Transverse colon (tissue), 4 donors: ENCODE measurements around the gene ABCC11. TPM values are rescaled to one million over a fixed set of nuclear protein-coding genes. Genes with fewer than 3 reads are reported as not detected.

ENCODE experiments used
- DNase-seq: peaks from one replicate; pipeline ENCODE4 v3.0.0-alpha.2; 2019
- H3K27ac ChIP-seq, 4 donors: fragments of 200-600 bp; sonication (generic); 2 replicates each; pipeline ENCODE4 v1.5.1; 2016 to 2018; ENCODE audit warnings: inconsistent platforms in 4 of 4
- H3K27me3 ChIP-seq: fragments of 200-600 bp; sonication (generic); 2 replicates; pipeline ENCODE4 v1.5.1; 2017; ENCODE audit warnings: inconsistent platforms
- H3K36me3 ChIP-seq, 4 donors: fragments of 200-600 bp; sonication (generic); 2 replicates each; pipeline ENCODE4 v1.5.1; 2017 to 2019; ENCODE audit warnings: inconsistent platforms in 4 of 4
- H3K4me1 ChIP-seq, 4 donors: fragments of 200-600 bp; sonication (generic); 2 replicates each; pipeline ENCODE4 v1.5.1; 2017 to 2020; ENCODE audit warnings: inconsistent platforms in 4 of 4
- H3K4me3 ChIP-seq, 4 donors: fragments of 200-600 bp; sonication (generic); 1 replicate in 1 of 4; 2 replicates in 3 of 4; pipeline versions ENCODE4 v1.5.1 to v1.6.1; 2017 to 2019; ENCODE audit warnings: inconsistent platforms in 4 of 4
- H3K9me3 ChIP-seq, 2 donors: fragments of 200-600 bp; sonication (generic); 2 replicates each; pipeline ENCODE4 v1.5.1; 2017 to 2019; ENCODE audit warnings: inconsistent platforms in 2 of 2
- CTCF ChIP-seq, 5 experiments: fragments of 200-600 bp in 3 of 5; fragments of 450-650 bp in 2 of 5; sonication (generic) in 3 of 5; IDR thresholded peaks; 1 replicate in 2 of 5; 2 replicates in 3 of 5; pipeline ENCODE4 v1.5.1; 2016 to 2017; ENCODE audit warnings: antibody characterized with exemption in 5 of 5, inconsistent platforms in 3 of 5, mild to moderate bottlenecking in 2 of 5, moderate library complexity in 1 of 5
- EP300 ChIP-seq: sonication (generic); formaldehyde crosslinking; IDR thresholded peaks from one replicate; pipeline ENCODE4 v1.6.1; 2017; ENCODE audit warnings: antibody characterized with exemption, low read depth
- POLR2A ChIP-seq: fragments of 450-650 bp; IDR thresholded peaks from one replicate; pipeline ENCODE4 v1.6.1; 2016; ENCODE audit warnings: antibody characterized with exemption, mild to moderate bottlenecking, moderate library complexity
- POLR2AphosphoS5 ChIP-seq, 3 donors: sonication (generic); formaldehyde crosslinking; IDR thresholded peaks; one replicate each; pipeline ENCODE4 v1.6.1; 2016; ENCODE audit warnings: antibody characterized with exemption in 3 of 3
- WGBS, 2 donors: methylation state at CpG; one replicate each; pipeline ENCODE4 v1.1.5; 2018; ENCODE audit warnings: low coverage in 1 of 2; 5-methylcytosine and 5-hydroxymethylcytosine counted together
- in situ Hi-C, 4 donors: fragments of 200-750 bp; cut with MboI; loops; one replicate each; pipeline versions ENCODE4 v1.15.0 to v1.15.1; 2017; ENCODE audit warnings: low sequenced_read_pairs in 3 of 4, low pct_ligation_motif_present in 1 of 4, low pct_unique_long_range_greater_than_20kb in 1 of 4
- intact Hi-C: fragments of 100-400 bp; cut with DNase I; formaldehyde crosslinking; loops from one replicate; pipeline ENCODE4 v1.15.1; 2023; ENCODE audit warnings: low total_unique reads
- total RNA-seq, 4 donors: library from RNA; depleted of rRNA; stranded (reverse); fragments of >200 nt; gene quantifications; one replicate each; pipeline ENCODE4 v1.1.0, GENCODE V29; 2016

ABCC11 gene
- total RNA-seq, 4 donors from 2014 or later = 0.16 to 10.7 (median 0.27) TPM; not detected in 1

- Histone ChIP-seq H3K27ac (no peak overlapping the region), H3K27me3 (no peaks in the 10 kb centered on the region), H3K4me1 (peaks cover 0 to 12% (median 5%) of the 10 kb centered on the region in 4 donors), H3K4me3 (no peak overlapping the region), H3K9me3 (peaks cover 0 to 8% of the 10 kb centered on the region in 2 donors), H3K36me3 (peaks cover 0 to 25% (median 9%) of the 10 kb centered on the region in 4 donors)
- in situ Hi-C loops (no loop called here), intact Hi-C loops (no loop called here)
- TF ChIP-seq CTCF (IDR thresholded peaks at IDR 0.05) = no peak
- TF ChIP-seq EP300 = no peak
- no peak for TF ChIP-seq POLR2AphosphoS5 (IDR thresholded peaks at IDR 0.05)
- TF ChIP-seq POLR2A = no peak
- DNase-seq = no peak
- 86 to 88% methylated on average over 4 of the region's 4 CpGs for WGBS, 2 donors
These were observed 44.4 kb upstream of the ABCC11 start for GRCh38 chr16:48291754-48292153.

GRCh38 chr16:48291303-48291702, 44.0 kb upstream of the ABCC11 start:
- no peak for DNase-seq
- in situ Hi-C loops = no loop called here
- Histone ChIP-seq H3K36me3 (peaks cover 0 to 30% (median 11%) of the 10 kb centered on the region in 4 donors), H3K4me3 (no peak overlapping the region), H3K4me1 (peaks cover 0 to 12% (median 5%) of the 10 kb centered on the region in 4 donors), H3K27me3 (no peaks in the 10 kb centered on the region), H3K9me3 (peaks cover 3 to 8% of the 10 kb centered on the region in 2 donors), H3K27ac (no peak overlapping the region)
- WGBS, 2 donors = 93 to 96% methylated on average over 3 of the region's 3 CpGs
- intact Hi-C loops = no loop called here
- TF ChIP-seq EP300 (no peak), POLR2A (no peak), CTCF (IDR thresholded peaks at IDR 0.05) (no peak), POLR2AphosphoS5 (IDR thresholded peaks at IDR 0.05) (no peak)

GRCh38 chr16:48287239-48287638, 39.9 kb upstream of the ABCC11 start:
- peaks cover 3 to 8% of the 10 kb centered on the region in 2 donors for H3K9me3 ChIP-seq
- no peak for TF ChIP-seq EP300
- no peak for TF ChIP-seq CTCF (IDR thresholded peaks at IDR 0.05)
- TF ChIP-seq POLR2AphosphoS5 (IDR thresholded peaks at IDR 0.05) = no peak
- no peak for TF ChIP-seq POLR2A
- peaks cover 0 to 29% (median 14%) of the 10 kb centered on the region in 4 donors for H3K36me3 ChIP-seq
- H3K27ac ChIP-seq = no peak overlapping the region
- no peaks in the 10 kb centered on the region for H3K27me3 ChIP-seq
- DNase-seq = no peak
- in situ Hi-C loops = no loop called here
- intact Hi-C loops = no loop called here
- peaks cover 0 to 6% (median 0%) of the 10 kb centered on the region in 4 donors for H3K4me1 ChIP-seq
- H3K4me3 ChIP-seq = no peak overlapping the region

- H3K4me3 ChIP-seq = no peak overlapping the region
- H3K9me3 ChIP-seq = peaks cover 3 to 8% of the 10 kb centered on the region in 2 donors
- 78 to 93% methylated on average over 4 of the region's 4 CpGs for WGBS, 2 donors
- intact Hi-C loops = no loop called here
- no peak overlapping the region for H3K27ac ChIP-seq
- no peak for TF ChIP-seq CTCF (IDR thresholded peaks at IDR 0.05)
- no peak for TF ChIP-seq POLR2A
- TF ChIP-seq POLR2AphosphoS5 (IDR thresholded peaks at IDR 0.05) = no peak
- no peak for TF ChIP-seq EP300
- H3K36me3 ChIP-seq = peaks cover 0 to 20% (median 10%) of the 10 kb centered on the region in 4 donors
- no peak for DNase-seq
- in situ Hi-C loops = no loop called here
- peaks cover 0 to 6% (median 0%) of the 10 kb centered on the region in 4 donors for H3K4me1 ChIP-seq
- no peaks in the 10 kb centered on the region for H3K27me3 ChIP-seq
These were observed 37.6 kb upstream of the ABCC11 start for GRCh38 chr16:48284772-48285409.
